ENCODE data around the gene LDLRAD1. TPM values are rescaled to one million over a fixed set of nuclear protein-coding genes. Genes with fewer than 3 reads are reported as not detected.

Gene LDLRAD1
- total and polyA plus RNA-seq, 2 experiments from 2014 or later: not detected

- Histone ChIP-seq H3K4me2 (no peak overlapping the region), H3K4me3 (no peak overlapping the region), H3F3A (replicated peaks; ENCODE audit: low read depth) (no peaks in the 10 kb centered on the region), H4K20me1 (replicated peaks; ENCODE audit: insufficient read depth) (no peaks in the 10 kb centered on the region), H3K4me1 (ENCODE audit: insufficient read depth) (no peaks in the 10 kb centered on the region), H3K27me3 (ENCODE audit: insufficient read depth) (no peaks in the 10 kb centered on the region), H3K9me2 (ENCODE audit: insufficient read depth) (no peaks in the 10 kb centered on the region), H3K27ac (ENCODE audit: low read depth) (no peak overlapping the region), H2AFZ (no peak overlapping the region), H3K36me3 (ENCODE audit: insufficient read depth) (no peaks in the 10 kb centered on the region), H3K79me2 (replicated peaks; ENCODE audit: insufficient read depth) (no peaks in the 10 kb centered on the region)
- Mint-ChIP-seq H3K27ac (no peak overlapping the region), H3K9me3 (peaks cover 14% of the 10 kb centered on the region), H3K4me3 (no peak overlapping the region), H3K27me3 (ENCODE audit: insufficient read depth, low read depth, poor library complexity) (no peaks in the 10 kb centered on the region), H3K4me1 (no peaks in the 10 kb centered on the region), H3K36me3 (ENCODE audit: low read depth) (no peaks in the 10 kb centered on the region)
- TF ChIP-seq CTCF (conservative IDR thresholded peaks at IDR 0.05; ENCODE audit: low read depth in 2 of 2) (no peak), JUNB (IDR thresholded peaks at IDR 0.05; ENCODE audit: unreplicated experiment) (no peak), ZNF331 (CRISPR knock-in tag; IDR thresholded peaks at IDR 0.05; ENCODE audit: low read depth) (no peak), EZH2 (IDR thresholded peaks at IDR 0.05; ENCODE audit: low read depth, unreplicated experiment) (no peak)
- ATAC-seq (no peak), DNase-seq (ENCODE audit: low spot score) (no peak)
These were observed 14.7 kb downstream of the LDLRAD1 start for GRCh38 chr1:54003249-54003646.

GRCh38 chr1:54002544-54003248 lies 15.3 kb downstream of the LDLRAD1 start:
- H3K4me3 Mint-ChIP-seq: no peak overlapping the region
- Histone ChIP-seq H3K9me2 (ENCODE audit: insufficient read depth) (no peaks in the 10 kb centered on the region), H3K27me3 (ENCODE audit: insufficient read depth) (no peaks in the 10 kb centered on the region), H3K27ac (ENCODE audit: low read depth) (no peak overlapping the region), H3K79me2 (replicated peaks; ENCODE audit: insufficient read depth) (no peaks in the 10 kb centered on the region), H3K36me3 (ENCODE audit: insufficient read depth) (no peaks in the 10 kb centered on the region), H3K4me3 (no peak overlapping the region), H3F3A (replicated peaks; ENCODE audit: low read depth) (no peaks in the 10 kb centered on the region), H3K4me1 (ENCODE audit: insufficient read depth) (no peaks in the 10 kb centered on the region), H4K20me1 (replicated peaks; ENCODE audit: insufficient read depth) (no peaks in the 10 kb centered on the region), H2AFZ (no peak overlapping the region), H3K4me2 (no peak overlapping the region)
- TF ChIP-seq STAT1 (IDR thresholded peaks at IDR 0.05; ENCODE audit: unreplicated experiment) (no peak), EZH2 (IDR thresholded peaks at IDR 0.05; ENCODE audit: low read depth, unreplicated experiment) (no peak)
- TF ChIP-seq, protein P1, sequence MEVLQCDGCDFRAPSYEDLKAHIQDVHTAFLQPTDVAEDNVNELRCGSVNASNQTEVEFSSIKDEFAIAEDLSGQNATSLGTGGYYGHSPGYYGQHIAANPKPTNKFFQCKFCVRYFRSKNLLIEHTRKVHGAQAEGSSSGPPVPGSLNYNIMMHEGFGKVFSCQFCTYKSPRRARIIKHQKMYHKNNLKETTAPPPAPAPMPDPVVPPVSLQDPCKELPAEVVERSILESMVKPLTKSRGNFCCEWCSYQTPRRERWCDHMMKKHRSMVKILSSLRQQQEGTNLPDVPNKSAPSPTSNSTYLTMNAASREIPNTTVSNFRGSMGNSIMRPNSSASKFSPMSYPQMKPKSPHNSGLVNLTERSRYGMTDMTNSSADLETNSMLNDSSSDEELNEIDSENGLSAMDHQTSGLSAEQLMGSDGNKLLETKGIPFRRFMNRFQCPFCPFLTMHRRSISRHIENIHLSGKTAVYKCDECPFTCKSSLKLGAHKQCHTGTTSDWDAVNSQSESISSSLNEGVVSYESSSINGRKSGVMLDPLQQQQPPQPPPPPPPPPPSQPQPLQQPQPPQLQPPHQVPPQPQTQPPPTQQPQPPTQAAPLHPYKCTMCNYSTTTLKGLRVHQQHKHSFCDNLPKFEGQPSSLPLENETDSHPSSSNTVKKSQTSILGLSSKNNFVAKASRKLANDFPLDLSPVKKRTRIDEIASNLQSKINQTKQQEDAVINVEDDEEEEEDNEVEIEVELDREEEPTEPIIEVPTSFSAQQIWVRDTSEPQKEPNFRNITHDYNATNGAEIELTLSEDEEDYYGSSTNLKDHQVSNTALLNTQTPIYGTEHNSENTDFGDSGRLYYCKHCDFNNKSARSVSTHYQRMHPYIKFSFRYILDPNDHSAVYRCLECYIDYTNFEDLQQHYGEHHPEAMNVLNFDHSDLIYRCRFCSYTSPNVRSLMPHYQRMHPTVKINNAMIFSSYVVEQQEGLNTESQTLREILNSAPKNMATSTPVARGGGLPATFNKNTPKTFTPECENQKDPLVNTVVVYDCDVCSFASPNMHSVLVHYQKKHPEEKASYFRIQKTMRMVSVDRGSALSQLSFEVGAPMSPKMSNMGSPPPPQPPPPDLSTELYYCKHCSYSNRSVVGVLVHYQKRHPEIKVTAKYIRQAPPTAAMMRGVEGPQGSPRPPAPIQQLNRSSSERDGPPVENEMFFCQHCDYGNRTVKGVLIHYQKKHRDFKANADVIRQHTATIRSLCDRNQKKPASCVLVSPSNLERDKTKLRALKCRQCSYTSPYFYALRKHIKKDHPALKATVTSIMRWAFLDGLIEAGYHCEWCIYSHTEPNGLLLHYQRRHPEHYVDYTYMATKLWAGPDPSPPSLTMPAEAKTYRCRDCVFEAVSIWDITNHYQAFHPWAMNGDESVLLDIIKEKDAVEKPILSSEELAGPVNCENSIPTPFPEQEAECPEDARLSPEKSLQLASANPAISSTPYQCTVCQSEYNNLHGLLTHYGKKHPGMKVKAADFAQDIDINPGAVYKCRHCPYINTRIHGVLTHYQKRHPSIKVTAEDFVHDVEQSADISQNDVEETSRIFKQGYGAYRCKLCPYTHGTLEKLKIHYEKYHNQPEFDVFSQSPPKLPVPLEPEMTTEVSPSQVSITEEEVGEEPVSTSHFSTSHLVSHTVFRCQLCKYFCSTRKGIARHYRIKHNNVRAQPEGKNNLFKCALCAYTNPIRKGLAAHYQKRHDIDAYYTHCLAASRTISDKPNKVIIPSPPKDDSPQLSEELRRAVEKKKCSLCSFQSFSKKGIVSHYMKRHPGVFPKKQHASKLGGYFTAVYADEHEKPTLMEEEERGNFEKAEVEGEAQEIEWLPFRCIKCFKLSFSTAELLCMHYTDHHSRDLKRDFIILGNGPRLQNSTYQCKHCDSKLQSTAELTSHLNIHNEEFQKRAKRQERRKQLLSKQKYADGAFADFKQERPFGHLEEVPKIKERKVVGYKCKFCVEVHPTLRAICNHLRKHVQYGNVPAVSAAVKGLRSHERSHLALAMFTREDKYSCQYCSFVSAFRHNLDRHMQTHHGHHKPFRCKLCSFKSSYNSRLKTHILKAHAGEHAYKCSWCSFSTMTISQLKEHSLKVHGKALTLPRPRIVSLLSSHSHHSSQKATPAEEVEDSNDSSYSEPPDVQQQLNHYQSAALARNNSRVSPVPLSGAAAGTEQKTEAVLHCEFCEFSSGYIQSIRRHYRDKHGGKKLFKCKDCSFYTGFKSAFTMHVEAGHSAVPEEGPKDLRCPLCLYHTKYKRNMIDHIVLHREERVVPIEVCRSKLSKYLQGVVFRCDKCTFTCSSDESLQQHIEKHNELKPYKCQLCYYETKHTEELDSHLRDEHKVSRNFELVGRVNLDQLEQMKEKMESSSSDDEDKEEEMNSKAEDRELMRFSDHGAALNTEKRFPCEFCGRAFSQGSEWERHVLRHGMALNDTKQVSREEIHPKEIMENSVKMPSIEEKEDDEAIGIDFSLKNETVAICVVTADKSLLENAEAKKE (CRISPR knock-in tag; IDR thresholded peaks at IDR 0.05): no peak
- peaks cover 14% of the 10 kb centered on the region for H3K9me3 Mint-ChIP-seq
- H3K36me3 Mint-ChIP-seq (ENCODE audit: low read depth): no peaks in the 10 kb centered on the region
- DNase-seq (ENCODE audit: low spot score): no peak
- ATAC-seq: no peak
- H3K4me1 Mint-ChIP-seq: no peaks in the 10 kb centered on the region
- H3K27ac Mint-ChIP-seq: no peak overlapping the region
- H3K27me3 Mint-ChIP-seq (ENCODE audit: insufficient read depth, low read depth, poor library complexity): no peaks in the 10 kb centered on the region
